ENCODE results near the gene ADAM19. TPM values are rescaled to one million over a fixed set of nuclear protein-coding genes. Genes with fewer than 3 reads are reported as not detected.

ADAM19 gene
- total and polyA plus RNA-seq, 2 donors, result 26.4 to 49.8 TPM

- no peaks in the 10 kb centered on the region for H3K36me3 ChIP-seq (ENCODE audit: insufficient read depth)
- peaks cover 2% of the 10 kb centered on the region for H3K4me1 ChIP-seq (ENCODE audit: insufficient read depth)
- no peak overlapping the region for H3K4me3 ChIP-seq (ENCODE audit: low read depth, low read length)
- 15% methylated on average over 4 of the region's 4 CpGs for WGBS
- H3K27ac ChIP-seq (ENCODE audit: low read depth), result peak overlapping the region; percentile 30
- no peak for DNase-seq (ENCODE audit: extremely low spot score)
Measured at GRCh38 chr5:157464519-157465171, 110.9 kb downstream of the ADAM19 start.

GRCh38 chr5:157463621-157464518, 111.7 kb downstream of the ADAM19 start:
- H3K27ac ChIP-seq (ENCODE audit: low read depth), result peak overlapping the region; percentile 58
- WGBS, result 44% methylated on average over 9 of the region's 9 CpGs
- no peak for DNase-seq (ENCODE audit: extremely low spot score)

GRCh38 chr5:157463081-157463480, 112.5 kb downstream of the ADAM19 start:
- H3K4me1 ChIP-seq (ENCODE audit: insufficient read depth), result peaks cover 2% of the 10 kb centered on the region
- 88% methylated on average over 8 of the region's 8 CpGs for WGBS
- no peak for DNase-seq (ENCODE audit: extremely low spot score)
- no peak overlapping the region for H3K4me3 ChIP-seq (ENCODE audit: low read depth, low read length)
- no peaks in the 10 kb centered on the region for H3K36me3 ChIP-seq (ENCODE audit: insufficient read depth)
- H3K27ac ChIP-seq (ENCODE audit: low read depth), result peak overlapping the region; percentile 63

More at GRCh38 chr5:157463621-157464518, 111.7 kb downstream of the ADAM19 start:
- Histone ChIP-seq H3K36me3 (ENCODE audit: insufficient read depth) (no peaks in the 10 kb centered on the region), H3K4me1 (ENCODE audit: insufficient read depth) (peaks cover 2% of the 10 kb centered on the region), H3K4me3 (ENCODE audit: low read depth, low read length) (no peak overlapping the region)

GRCh38 chr5:157460921-157461792, 114.4 kb downstream of the ADAM19 start:
- no peak for DNase-seq (ENCODE audit: extremely low spot score)
- Histone ChIP-seq H3K36me3 (ENCODE audit: insufficient read depth) (no peaks in the 10 kb centered on the region), H3K4me3 (ENCODE audit: low read depth, low read length) (no peak overlapping the region), H3K4me1 (ENCODE audit: insufficient read depth) (peaks cover 2% of the 10 kb centered on the region), H3K27ac (ENCODE audit: low read depth) (no peak overlapping the region)
- 73% methylated on average over 4 of the region's 4 CpGs for WGBS

- no peak for DNase-seq (ENCODE audit: extremely low spot score)
- 2% methylated on average over 54 of the region's 54 CpGs for WGBS
- Histone ChIP-seq H3K27ac (ENCODE audit: low read depth) (peak within 1 kb of the TSS; percentile 59), H3K4me3 (ENCODE audit: low read depth, low read length) (peak within 1 kb of the TSS; percentile 56), H3K36me3 (ENCODE audit: insufficient read depth) (no peaks in the 10 kb centered on the region), H3K4me1 (ENCODE audit: insufficient read depth) (peaks cover 2% of the 10 kb centered on the region)
Measured at GRCh38 chr5:157459715-157460599, 115.6 kb downstream of the ADAM19 start, which contains the start of gene NIPAL4. Gene NIPAL4 (plus strand): TSS chr5:157460213. CDS start chr5:157460321, 108 bp downstream.

- Histone ChIP-seq H3K4me1 (ENCODE audit: insufficient read depth) (no peaks in the 10 kb centered on the region), H3K27ac (ENCODE audit: low read depth) (no peak overlapping the region), H3K36me3 (ENCODE audit: insufficient read depth) (no peaks in the 10 kb centered on the region), H3K4me3 (ENCODE audit: low read depth, low read length) (no peak overlapping the region)
- 80% methylated on average over 5 of the region's 5 CpGs for WGBS
- no peak for DNase-seq (ENCODE audit: extremely low spot score)
Measured at GRCh38 chr5:157458835-157459234, 116.7 kb downstream of the ADAM19 start.

- DNase-seq (ENCODE audit: extremely low spot score), result no peak
Measured at GRCh38 chr5:157457391-157457790, 118.2 kb downstream of the ADAM19 start.

GRCh38 chr5:157456301-157456700, 119.3 kb downstream of the ADAM19 start:
- no peaks in the 10 kb centered on the region for H3K4me1 ChIP-seq (ENCODE audit: insufficient read depth)
- no peak overlapping the region for H3K27ac ChIP-seq (ENCODE audit: low read depth)
- no peaks in the 10 kb centered on the region for H3K36me3 ChIP-seq (ENCODE audit: insufficient read depth)
- DNase-seq (ENCODE audit: extremely low spot score), result no peak
- H3K4me3 ChIP-seq (ENCODE audit: low read depth, low read length), result no peak overlapping the region
- 78% methylated on average over 5 of the region's 5 CpGs for WGBS

More at GRCh38 chr5:157457391-157457790, 118.2 kb downstream of the ADAM19 start:
- Histone ChIP-seq H3K4me1 (ENCODE audit: insufficient read depth) (no peaks in the 10 kb centered on the region), H3K4me3 (ENCODE audit: low read depth, low read length) (no peak overlapping the region), H3K27ac (ENCODE audit: low read depth) (no peak overlapping the region), H3K36me3 (ENCODE audit: insufficient read depth) (no peaks in the 10 kb centered on the region)
- 95% methylated on average over 5 of the region's 5 CpGs for WGBS

- 75% methylated on average over 7 of the region's 7 CpGs for WGBS
- Histone ChIP-seq H3K27ac (ENCODE audit: low read depth) (no peak overlapping the region), H3K4me3 (ENCODE audit: low read depth, low read length) (no peak overlapping the region), H3K36me3 (ENCODE audit: insufficient read depth) (no peaks in the 10 kb centered on the region), H3K4me1 (ENCODE audit: insufficient read depth) (no peaks in the 10 kb centered on the region)
- no peak for DNase-seq (ENCODE audit: extremely low spot score)
Measured at GRCh38 chr5:157455057-157455456, 120.5 kb downstream of the ADAM19 start.

- Histone ChIP-seq H3K36me3 (ENCODE audit: insufficient read depth) (no peaks in the 10 kb centered on the region), H3K27ac (ENCODE audit: low read depth) (no peak overlapping the region), H3K4me3 (ENCODE audit: low read depth, low read length) (no peak overlapping the region), H3K4me1 (ENCODE audit: insufficient read depth) (peaks cover 2% of the 10 kb centered on the region)
- no peak for DNase-seq (ENCODE audit: extremely low spot score)
- 86% methylated on average over 7 of the region's 7 CpGs for WGBS
Measured at GRCh38 chr5:157454273-157454672, 121.3 kb downstream of the ADAM19 start.

- no peak for DNase-seq (ENCODE audit: extremely low spot score)
- no peak overlapping the region for H3K27ac ChIP-seq (ENCODE audit: low read depth)
- H3K4me1 ChIP-seq (ENCODE audit: insufficient read depth), result peaks cover 2% of the 10 kb centered on the region
- H3K4me3 ChIP-seq (ENCODE audit: low read depth, low read length), result no peak overlapping the region
- WGBS, result 77% methylated on average over 3 of the region's 3 CpGs
- H3K36me3 ChIP-seq (ENCODE audit: insufficient read depth), result no peaks in the 10 kb centered on the region
Measured at GRCh38 chr5:157451806-157452205, 123.8 kb downstream of the ADAM19 start.

GRCh38 chr5:157450024-157450423, 125.6 kb downstream of the ADAM19 start:
- 93% methylated on average over 3 of the region's 3 CpGs for WGBS

More at GRCh38 chr5:157450024-157450423, 125.6 kb downstream of the ADAM19 start:
- DNase-seq (ENCODE audit: extremely low spot score), result no peak
- Histone ChIP-seq H3K4me3 (ENCODE audit: low read depth, low read length) (no peak overlapping the region), H3K4me1 (ENCODE audit: insufficient read depth) (peaks cover 2% of the 10 kb centered on the region), H3K36me3 (ENCODE audit: insufficient read depth) (no peaks in the 10 kb centered on the region), H3K27ac (ENCODE audit: low read depth) (no peak overlapping the region)
